RKO (cell line): ENCODE results near the gene UPK1A.
"Not testable (repeated sequence)": the region's sequence is repeated elsewhere in the genome, so short reads cannot be mapped to it uniquely, and the experiment has no call there.

Source experiments
- DNase-seq: peaks from one replicate; pipeline ENCODE4 v3.0.0-alpha.2; 2016; ENCODE audit warnings: low spot score

Gene UPK1A

GRCh38 chr19:35718345-35719041, 52.2 kb downstream of the UPK1A start:
- peak; percentile 24 for DNase-seq

- DNase-seq, result no peak
Measured at GRCh38 chr19:35719402-35720162, 53.3 kb downstream of the UPK1A start.

GRCh38 chr19:35720163-35720524, 53.8 kb downstream of the UPK1A start:
- no peak for DNase-seq

- DNase-seq, result no peak
Measured at GRCh38 chr19:35720648-35721047, 54.3 kb downstream of the UPK1A start.

- DNase-seq, result no peak
Measured at GRCh38 chr19:35721374-35721773, 55.1 kb downstream of the UPK1A start.

GRCh38 chr19:35722461-35722860, 56.1 kb downstream of the UPK1A start:
- DNase-seq, result no peak

- DNase-seq, result no peak
Measured at GRCh38 chr19:35722897-35723296, 56.6 kb downstream of the UPK1A start.

- DNase-seq, result no peak
Measured at GRCh38 chr19:35723671-35724070, 57.4 kb downstream of the UPK1A start.

- not testable (repeated sequence) for DNase-seq
Measured at GRCh38 chr19:35724132-35724531, 57.8 kb downstream of the UPK1A start.

GRCh38 chr19:35724560-35724959, 58.2 kb downstream of the UPK1A start:
- DNase-seq, result no peak

- DNase-seq, result no peak
Measured at GRCh38 chr19:35725216-35725861, 59.0 kb downstream of the UPK1A start.

- DNase-seq, result no peak
Measured at GRCh38 chr19:35727053-35727955, 61.0 kb downstream of the UPK1A start.
